GM19023 (cell line): ENCODE results near the gene HOXA2.

Source experiments
- ATAC-seq: cut with Tn5 transposase; IDR thresholded peaks from one replicate; pipeline ENCODE4 v1.9.1; 2021; ENCODE audit warnings: mild to moderate bottlenecking, moderate library complexity; ENCODE audit not compliant: unreplicated experiment

HOXA2 gene

GRCh38 chr7:27083646-27084045 lies 18.8 kb downstream of the HOXA2 start:
- peak; percentile 83 for ATAC-seq

- ATAC-seq, result no peak
Measured at GRCh38 chr7:27082171-27082570, 20.3 kb downstream of the HOXA2 start.

GRCh38 chr7:27080844-27081436 lies 21.5 kb downstream of the HOXA2 start:
- no peak for ATAC-seq

GRCh38 chr7:27079234-27079975 lies 23.1 kb downstream of the HOXA2 start:
- ATAC-seq, result no peak

- no peak for ATAC-seq
Measured at GRCh38 chr7:27078616-27079233, 23.8 kb downstream of the HOXA2 start.

- no peak for ATAC-seq
Measured at GRCh38 chr7:27073076-27073475, 29.4 kb downstream of the HOXA2 start.

GRCh38 chr7:27071622-27072390 lies 30.7 kb downstream of the HOXA2 start:
- no peak for ATAC-seq

- no peak for ATAC-seq
Measured at GRCh38 chr7:27068259-27068658, 34.2 kb downstream of the HOXA2 start.

GRCh38 chr7:27066148-27066547 lies 36.3 kb downstream of the HOXA2 start:
- no peak for ATAC-seq

GRCh38 chr7:27065709-27066108 lies 36.8 kb downstream of the HOXA2 start:
- ATAC-seq, result no peak

GRCh38 chr7:27064661-27065060 lies 37.8 kb downstream of the HOXA2 start:
- ATAC-seq, result no peak

GRCh38 chr7:27064159-27064558 lies 38.3 kb downstream of the HOXA2 start:
- ATAC-seq, result no peak

- ATAC-seq, result no peak
Measured at GRCh38 chr7:27062946-27063345, 39.5 kb downstream of the HOXA2 start.

- no peak for ATAC-seq
Measured at GRCh38 chr7:27053153-27053552, 49.3 kb downstream of the HOXA2 start.

GRCh38 chr7:27051451-27051850 lies 51.0 kb downstream of the HOXA2 start:
- ATAC-seq, result no peak
